Activated naive CD8-positive, alpha-beta T cell treated with anti-CD3 and anti-CD28 coated beads, Interleukin-2, amount 50 U/mL, for 16 hours (primary cell): ENCODE data around the gene FAM185A.
"Not testable (repeated sequence)": the region's sequence is repeated elsewhere in the genome, so short reads cannot be mapped to it uniquely, and the experiment has no call there.

Experiments
- DNase-seq: peaks from one replicate; pipeline ENCODE4 v3.0.0-alpha.2; 2020; ENCODE audit warnings: low read depth, low spot score

Gene FAM185A

GRCh38 chr7:102778663-102779062, 29.9 kb downstream of the FAM185A start:
- DNase-seq = not testable (repeated sequence)

- DNase-seq = not testable (repeated sequence)
These were observed 32.1 kb downstream of the FAM185A start for GRCh38 chr7:102780926-102781325.

GRCh38 chr7:102788770-102789169, 40.0 kb downstream of the FAM185A start:
- not testable (repeated sequence) for DNase-seq

- DNase-seq = not testable (repeated sequence)
These were observed 41.7 kb downstream of the FAM185A start for GRCh38 chr7:102790364-102791100.

GRCh38 chr7:102791367-102791766, 42.6 kb downstream of the FAM185A start:
- not testable (repeated sequence) for DNase-seq

- not testable (repeated sequence) for DNase-seq
These were observed 43.0 kb downstream of the FAM185A start for GRCh38 chr7:102791831-102792230.

GRCh38 chr7:102794567-102794966, 45.8 kb downstream of the FAM185A start:
- DNase-seq = not testable (repeated sequence)

- DNase-seq = not testable (repeated sequence)
These were observed 47.3 kb downstream of the FAM185A start for GRCh38 chr7:102795987-102796595.

- DNase-seq = no peak
These were observed 57.8 kb downstream of the FAM185A start for GRCh38 chr7:102806613-102807012.

- DNase-seq = no peak
These were observed 62.1 kb downstream of the FAM185A start for GRCh38 chr7:102810916-102811315.

- DNase-seq = no peak
These were observed 63.3 kb downstream of the FAM185A start for GRCh38 chr7:102811942-102812678.

GRCh38 chr7:102813191-102814024, 64.6 kb downstream of the FAM185A start:
- DNase-seq = no peak

GRCh38 chr7:102814025-102814471, 65.2 kb downstream of the FAM185A start:
- DNase-seq = no peak

GRCh38 chr7:102817616-102818573, 69.1 kb downstream of the FAM185A start:
- no peak for DNase-seq

GRCh38 chr7:102819151-102819550, 70.4 kb downstream of the FAM185A start:
- no peak for DNase-seq

GRCh38 chr7:102821994-102822747, 73.4 kb downstream of the FAM185A start:
- DNase-seq = no peak

GRCh38 chr7:102823390-102824119, 74.8 kb downstream of the FAM185A start:
- no peak for DNase-seq

- DNase-seq = no peak
These were observed 79.5 kb downstream of the FAM185A start for GRCh38 chr7:102828286-102828685.

GRCh38 chr7:102829075-102829474, 80.3 kb downstream of the FAM185A start:
- no peak for DNase-seq
